NB4 (cell line): ENCODE data around the gene TMEM178A.

Experiments
- DNase-seq: peaks from one replicate; pipeline ENCODE4 v3.0.0; 2010; ENCODE audit warnings: low read depth
- H3K4me3 ChIP-seq: one replicate; pipeline ENCODE4 v1.5.1; 2011; ENCODE audit warnings: mild to moderate bottlenecking, low read depth, low read length, moderate library complexity
- CTCF ChIP-seq: IDR thresholded peaks from one replicate; pipeline ENCODE4 v1.5.1; 2012; ENCODE audit warnings: low read depth, low read length
- MAX ChIP-seq: IDR thresholded peaks from 2 replicates; pipeline ENCODE4 v1.6.1; 2011; ENCODE audit warnings: low read depth, low read length
- MYC ChIP-seq: IDR thresholded peaks from 2 replicates; pipeline ENCODE4 v1.6.1; 2011; ENCODE audit warnings: low read depth, low read length
- POLR2A ChIP-seq: IDR thresholded peaks from 2 replicates; pipeline ENCODE4 v1.6.1; 2011; ENCODE audit warnings: mild to moderate bottlenecking; ENCODE audit not compliant: insufficient read length; ENCODE audit errors: extremely low read depth

Gene TMEM178A

GRCh38 chr2:39676342-39676741 lies 10.6 kb downstream of the TMEM178A start:
- no peak overlapping the region for H3K4me3 ChIP-seq
- TF ChIP-seq CTCF (no peak), MAX (no peak), POLR2A (no peak), MYC (no peak)
- no peak for DNase-seq

GRCh38 chr2:39678170-39678569 lies 12.5 kb downstream of the TMEM178A start:
- TF ChIP-seq MYC = no peak
- TF ChIP-seq MAX = no peak
- H3K4me3 ChIP-seq = no peak overlapping the region
- DNase-seq = no peak

DNA sequence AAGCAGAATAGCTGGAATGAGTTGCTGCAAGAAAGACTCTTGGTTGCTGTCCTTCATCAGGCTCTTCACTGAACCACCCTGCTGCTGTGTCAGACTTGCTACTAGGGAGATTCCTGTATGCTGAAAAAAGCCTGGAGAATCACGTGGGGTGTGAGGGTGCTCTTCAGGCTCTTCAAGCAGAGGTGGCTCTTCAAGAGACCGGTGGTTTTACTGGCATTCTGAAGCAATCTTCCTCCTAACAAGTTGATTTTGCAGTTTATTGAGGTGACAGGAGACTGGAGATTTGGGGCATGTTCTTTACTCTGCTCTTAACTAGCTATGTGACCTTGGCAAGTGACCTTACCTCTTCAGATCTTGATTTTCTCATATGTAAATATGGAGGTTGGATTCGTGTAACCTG lies 14.1 kb downstream of the TMEM178A start:
- no peak overlapping the region for H3K4me3 ChIP-seq
- no peak for DNase-seq

GRCh38 chr2:39682066-39682692 lies 16.5 kb downstream of the TMEM178A start:
- DNase-seq = no peak
- TF ChIP-seq CTCF (no peak), POLR2A (no peak), MYC (no peak), MAX (no peak)
- no peak overlapping the region for H3K4me3 ChIP-seq

More for the DNA sequence above, 14.1 kb downstream of the TMEM178A start:
- TF ChIP-seq POLR2A (no peak), CTCF (no peak), MYC (no peak), MAX (no peak)

DNA sequence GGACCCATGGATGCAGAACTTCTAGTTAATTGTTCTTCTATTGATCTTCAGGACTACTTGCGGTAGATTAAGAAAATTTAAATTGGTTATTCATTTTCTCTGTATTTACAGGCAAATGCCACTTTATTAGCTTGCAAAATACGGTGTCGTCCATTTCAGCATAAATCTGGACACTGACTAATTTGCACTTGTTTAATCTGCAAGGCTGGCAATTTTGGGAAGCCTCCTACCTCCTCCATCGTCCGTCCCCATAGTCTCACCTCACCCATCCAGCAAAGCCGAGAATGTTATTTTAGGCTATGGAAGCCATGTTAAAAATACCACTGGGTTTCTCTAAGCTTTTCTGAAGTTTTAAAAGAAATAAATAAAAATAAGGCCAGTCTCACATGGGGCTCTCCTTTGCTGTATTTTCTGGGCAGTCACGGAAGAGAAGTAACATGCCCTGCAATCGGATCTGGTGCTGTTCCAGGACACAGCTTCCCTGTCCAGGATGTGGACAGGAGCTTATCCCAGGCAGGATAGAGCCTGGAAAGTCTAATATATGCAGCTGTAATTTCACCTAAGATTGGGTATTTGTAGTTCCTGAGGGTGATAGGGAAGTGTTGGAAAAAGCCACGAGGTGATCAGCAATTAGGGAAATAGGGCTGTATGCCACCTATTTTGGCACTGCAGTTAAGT lies 17.4 kb downstream of the TMEM178A start:
- no peak overlapping the region for H3K4me3 ChIP-seq
- no peak for TF ChIP-seq MYC
- no peak for TF ChIP-seq CTCF
- no peak for TF ChIP-seq MAX
- no peak for TF ChIP-seq POLR2A
- DNase-seq = no peak

DNA sequence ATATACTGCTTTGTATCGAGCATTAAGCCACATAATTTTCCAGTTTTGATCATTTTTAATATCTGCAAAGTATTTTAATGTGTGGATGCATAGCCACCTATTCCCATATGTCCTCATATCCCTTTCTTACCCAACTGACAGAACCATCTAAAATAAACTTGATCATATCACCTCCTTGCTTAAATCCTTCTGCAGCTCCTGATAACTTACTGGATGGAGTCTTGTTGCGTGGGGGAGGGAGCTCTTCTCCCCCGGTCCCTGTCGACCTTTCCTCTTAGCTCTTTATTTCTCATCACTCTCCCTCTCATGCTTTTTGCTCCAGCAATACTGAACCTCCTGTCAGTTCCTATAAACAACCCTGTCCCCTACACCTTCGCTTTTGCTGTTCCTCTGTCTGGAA lies 18.7 kb downstream of the TMEM178A start:
- no peak overlapping the region for H3K4me3 ChIP-seq
- TF ChIP-seq MYC (no peak), POLR2A (no peak), MAX (no peak), CTCF (no peak)
- no peak for DNase-seq
